GM18909 (cell line): ENCODE results near the gene ELFN1.

Source experiments
- ATAC-seq: cut with Tn5 transposase; IDR thresholded peaks from one replicate; pipeline ENCODE4 v1.9.1; 2021; ENCODE audit warnings: mild to moderate bottlenecking; ENCODE audit not compliant: unreplicated experiment, poor library complexity

Gene ELFN1

GRCh38 chr7:1736830-1737229, 66.8 kb downstream of the ELFN1 start:
- ATAC-seq: no peak

DNA sequence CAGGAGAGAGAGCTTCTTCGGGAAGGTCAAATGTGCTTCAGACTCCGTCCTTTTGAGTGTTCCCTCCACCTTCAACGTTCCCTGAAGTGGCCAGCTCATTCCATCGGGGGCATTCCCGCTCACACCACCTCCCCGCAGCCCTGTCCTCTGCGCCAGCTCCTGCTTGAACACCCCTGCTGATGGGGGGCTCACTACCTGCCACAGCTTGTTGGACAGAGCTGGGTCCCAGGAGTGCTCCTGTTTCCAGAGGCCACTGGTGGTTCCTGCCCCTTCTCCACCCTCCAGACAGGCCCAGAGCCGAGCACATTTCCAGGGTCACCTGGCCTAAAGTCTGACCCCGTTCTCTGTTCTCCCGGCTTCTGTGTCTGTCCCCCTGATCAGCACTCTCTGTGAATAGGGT, 67.4 kb downstream of the ELFN1 start:
- no peak for ATAC-seq

- no peak for ATAC-seq
Observed at GRCh38 chr7:1737956-1738355, 67.9 kb downstream of the ELFN1 start.

- ATAC-seq: no peak
Observed at GRCh38 chr7:1738511-1738910, 68.4 kb downstream of the ELFN1 start.

- ATAC-seq: no peak
Observed at GRCh38 chr7:1738956-1739355, 68.9 kb downstream of the ELFN1 start.

DNA sequence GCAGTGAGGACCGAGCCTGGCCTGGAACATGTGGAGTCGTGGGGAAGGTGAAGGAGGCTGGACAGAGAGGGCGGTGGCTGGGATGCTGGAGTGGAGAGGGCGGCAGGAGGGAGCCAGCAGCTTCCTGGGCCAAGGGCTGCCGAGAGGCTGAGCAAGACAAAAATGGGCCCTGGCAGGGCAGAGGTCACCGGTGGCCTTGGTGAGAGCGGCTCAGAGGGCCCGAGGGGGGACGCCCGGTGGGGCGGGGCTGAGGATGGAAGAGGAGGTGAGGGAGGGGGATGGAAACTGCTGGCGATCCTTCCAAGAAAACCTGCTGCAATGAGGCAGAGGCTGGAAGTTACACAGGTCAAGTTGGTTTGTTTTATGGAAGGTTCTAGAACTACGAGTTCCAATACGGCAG, 69.5 kb downstream of the ELFN1 start:
- ATAC-seq: no peak

- ATAC-seq: no peak
Observed at GRCh38 chr7:1740214-1740613, 70.1 kb downstream of the ELFN1 start.

DNA sequence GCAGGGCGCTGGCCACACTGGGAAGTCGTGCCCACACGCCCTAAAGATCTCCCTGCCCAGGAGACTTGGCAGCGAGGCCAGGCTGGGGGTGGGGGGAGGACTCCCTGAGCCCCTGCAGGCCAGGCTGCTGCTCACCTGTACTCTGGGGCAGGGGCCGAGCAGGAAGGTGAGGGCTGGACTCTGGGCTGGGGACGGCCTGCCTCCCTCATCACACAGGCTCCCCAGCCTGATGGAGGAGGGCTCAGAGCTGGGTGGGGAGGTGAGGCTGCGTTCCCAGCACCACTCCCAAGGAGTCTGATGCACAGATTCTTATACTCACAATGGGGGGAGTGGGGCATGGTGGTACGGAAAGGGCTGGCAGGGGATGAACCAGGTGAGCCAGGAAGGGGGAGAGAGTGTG, 71.2 kb downstream of the ELFN1 start:
- no peak for ATAC-seq

DNA sequence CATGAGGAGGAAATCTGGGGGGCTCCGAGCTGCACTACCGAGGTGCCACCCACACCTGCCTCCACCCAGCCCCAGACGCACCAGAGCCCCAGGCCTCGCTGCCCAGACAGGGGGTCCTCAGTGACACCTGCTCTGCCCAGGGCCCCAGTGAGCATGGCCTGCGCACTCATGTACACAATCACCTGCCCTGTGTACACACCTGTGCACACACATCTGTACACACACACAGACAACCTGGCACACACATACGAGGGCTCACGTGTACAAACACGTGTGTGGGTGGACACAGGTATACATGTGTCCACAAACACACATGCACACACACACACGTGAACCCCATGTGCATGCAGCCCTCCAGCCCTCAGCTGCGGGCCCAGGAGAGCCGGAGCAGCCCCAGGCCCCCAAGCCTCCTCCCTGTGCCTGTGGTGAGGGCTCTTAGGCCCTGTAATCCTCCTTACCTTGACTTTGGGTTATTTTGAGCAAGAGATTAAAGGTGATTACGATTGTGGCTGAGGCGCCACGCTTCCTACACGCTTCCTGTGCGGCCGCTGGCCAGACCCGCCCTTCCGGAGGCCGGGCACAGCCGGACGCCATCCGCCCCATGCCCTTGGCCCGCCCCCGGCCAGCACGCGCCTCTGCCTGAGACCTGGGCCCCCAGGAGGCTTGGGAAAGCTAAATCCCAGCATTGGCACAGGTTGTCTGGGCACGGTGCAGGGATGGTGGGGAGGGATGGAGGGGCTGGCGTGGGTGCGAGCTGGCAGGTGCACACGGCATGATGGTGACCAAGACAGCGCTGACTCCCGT, 71.9 kb downstream of the ELFN1 start:
- no peak for ATAC-seq

- ATAC-seq: no peak
Observed at GRCh38 chr7:1742555-1743303, 72.7 kb downstream of the ELFN1 start.

DNA sequence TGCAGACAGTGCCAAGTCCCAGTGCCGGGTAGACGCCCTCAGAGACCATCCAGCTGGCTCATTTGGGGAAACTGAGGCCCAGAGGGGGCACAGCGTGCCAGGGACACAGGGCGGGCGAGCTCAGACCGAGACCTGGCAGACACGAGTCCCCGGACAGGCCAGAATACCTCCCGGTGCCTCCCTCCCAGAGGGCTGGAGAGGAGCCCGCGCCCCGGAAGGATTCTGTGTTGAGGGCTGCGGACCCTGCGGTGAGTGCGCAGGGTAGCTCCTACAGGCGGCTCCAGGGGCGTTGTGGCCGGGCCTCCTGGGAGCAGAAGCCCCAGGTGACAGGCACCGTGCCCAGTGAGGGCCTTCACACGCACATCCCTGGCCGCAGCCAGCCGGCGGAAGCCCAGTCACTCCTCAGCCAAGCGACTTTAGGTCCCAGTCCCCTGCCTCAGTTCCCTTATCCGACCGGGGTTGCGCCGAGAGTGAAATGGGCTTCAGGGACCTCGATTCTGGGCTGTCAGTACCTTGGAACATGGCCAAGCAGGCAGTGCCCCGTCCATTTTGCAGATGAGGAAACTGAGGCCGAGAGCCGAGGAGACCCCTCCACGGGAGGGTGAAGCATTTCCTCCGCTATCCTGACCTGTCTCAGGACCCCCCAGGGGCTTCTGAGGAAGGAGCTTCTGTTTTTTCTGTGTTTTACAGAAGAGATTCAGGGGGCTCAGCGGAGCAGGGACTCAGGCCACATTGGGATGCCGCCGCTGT, 73.6 kb downstream of the ELFN1 start:
- no peak for ATAC-seq

DNA sequence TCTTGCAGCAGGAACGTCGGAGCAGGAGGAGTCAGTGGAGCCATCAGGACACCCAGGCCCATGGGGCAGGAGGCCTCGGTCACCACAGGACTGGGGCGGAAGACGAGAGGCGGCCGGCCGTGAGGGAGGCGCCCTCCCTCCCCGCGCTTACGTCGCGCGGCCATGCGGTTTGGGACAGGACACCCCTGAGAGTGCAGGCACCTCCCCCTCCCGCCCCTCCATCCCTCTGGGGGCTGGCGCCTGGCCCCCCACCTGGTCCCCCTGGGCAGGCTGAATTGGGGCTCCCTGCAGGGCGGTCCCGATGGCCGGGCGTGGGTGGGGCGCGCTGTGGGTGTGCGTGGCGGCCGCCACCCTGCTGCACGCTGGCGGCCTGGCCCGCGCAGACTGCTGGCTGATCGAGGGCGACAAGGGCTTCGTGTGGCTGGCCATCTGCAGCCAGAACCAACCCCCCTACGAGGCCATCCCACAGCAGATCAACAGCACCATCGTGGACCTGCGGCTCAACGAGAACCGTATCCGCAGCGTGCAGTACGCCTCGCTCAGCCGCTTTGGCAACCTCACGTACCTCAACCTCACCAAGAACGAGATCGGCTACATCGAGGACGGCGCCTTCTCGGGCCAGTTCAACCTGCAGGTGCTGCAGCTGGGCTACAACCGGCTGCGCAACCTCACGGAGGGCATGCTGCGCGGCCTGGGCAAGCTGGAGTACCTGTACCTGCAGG, 74.4 kb downstream of the ELFN1 start:
- no peak for ATAC-seq

- no peak for ATAC-seq
Observed at GRCh38 chr7:1745018-1745532, 75.0 kb downstream of the ELFN1 start.

GRCh38 chr7:1745576-1746490, 75.8 kb downstream of the ELFN1 start:
- no peak for ATAC-seq

- ATAC-seq: no peak
Observed at GRCh38 chr7:1746491-1746975, 76.5 kb downstream of the ELFN1 start.

DNA sequence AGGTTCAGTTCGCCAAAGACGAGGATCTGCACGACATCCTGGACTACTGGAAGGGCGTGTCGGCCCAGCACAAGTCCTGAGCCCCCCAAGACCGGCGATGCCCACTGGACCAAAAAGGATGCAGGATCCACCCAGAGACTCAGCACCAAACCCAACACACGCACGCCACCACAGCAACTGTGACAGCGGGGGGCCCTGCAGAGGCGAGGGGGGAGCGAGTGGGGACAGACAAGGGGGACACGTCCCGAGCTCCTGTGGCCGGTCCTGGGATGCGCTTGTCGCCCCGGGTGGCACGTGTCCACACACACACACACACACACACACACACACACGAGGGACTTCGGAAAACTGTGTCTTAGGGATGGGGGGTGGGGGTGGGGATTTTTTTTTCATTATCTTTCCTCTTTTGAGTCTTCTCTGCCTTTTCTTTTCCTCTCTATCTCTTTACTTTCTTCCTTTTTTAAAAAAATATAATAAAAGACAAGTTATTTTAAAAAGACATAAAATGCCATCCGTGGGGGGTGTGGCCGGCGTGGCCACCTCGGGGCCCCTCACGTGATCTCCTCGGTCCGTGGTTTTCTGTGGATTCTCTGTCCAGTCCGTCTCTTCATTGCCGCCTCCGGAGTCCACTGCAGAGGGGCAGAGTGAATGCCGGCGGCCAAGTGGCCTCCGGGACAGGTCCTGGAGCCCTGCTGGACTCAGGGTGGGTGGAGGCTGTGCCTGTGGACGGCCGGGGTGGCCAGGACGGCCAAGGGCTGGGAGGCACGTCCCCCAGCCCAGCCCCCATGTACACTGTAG, 77.1 kb downstream of the ELFN1 start:
- no peak for ATAC-seq

GRCh38 chr7:1748076-1748838, 78.2 kb downstream of the ELFN1 start:
- ATAC-seq: no peak

DNA sequence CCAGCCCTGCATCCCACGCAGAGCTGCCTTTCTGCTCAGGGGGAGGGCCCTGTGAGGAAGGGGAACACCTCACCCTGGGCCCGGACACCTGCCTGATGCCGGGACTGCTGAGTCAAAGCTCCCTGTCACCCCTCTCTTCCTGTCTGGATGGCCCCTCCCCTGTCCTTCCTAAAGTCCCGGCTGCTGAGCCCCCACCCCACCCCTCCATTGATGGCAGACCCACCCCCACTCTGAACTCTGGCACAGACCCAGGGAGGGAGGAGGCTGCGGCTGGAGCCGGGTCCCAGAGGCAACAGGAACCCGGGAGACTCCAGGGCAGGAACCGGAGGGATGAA, 78.7 kb downstream of the ELFN1 start:
- no peak for ATAC-seq
